Ovary (tissue), 9 donors: Measurements from ENCODE around the gene KLK15. TPM values are rescaled to one million over a fixed set of nuclear protein-coding genes. Genes with fewer than 3 reads are reported as not detected.

Source experiments
- DNase-seq, 5 donors: peaks; one replicate each; pipeline ENCODE4 v3.0.0-alpha.2; 2019 to 2020
- H3K27ac ChIP-seq, 2 donors: fragments of 200-600 bp; one replicate each; pipeline versions ENCODE4 v1.5.1 to v1.8.0; 2019 to 2022
- H3K27me3 ChIP-seq: fragments of 200-600 bp; one replicate; pipeline ENCODE4 v1.8.0; 2022
- H3K36me3 ChIP-seq: fragments of 200-600 bp; sonication (generic); one replicate; pipeline ENCODE4 v1.5.1; 2019
- H3K4me1 ChIP-seq: one replicate; pipeline ENCODE4 v1.8.1; 2013; ENCODE audit warnings: mild to moderate bottlenecking, moderate library complexity; ENCODE audit not compliant: insufficient read depth
- H3K4me3 ChIP-seq: fragments of 200-600 bp; sonication (generic); one replicate; pipeline ENCODE4 v1.5.1; 2017
- H3K9me3 ChIP-seq, 2 donors: fragments of 200-600 bp in 1 of 2; sonication (generic) in 1 of 2; one replicate each; pipeline versions ENCODE4 v1.5.1 to v1.8.1; 2013 to 2019; ENCODE audit warnings: mild to moderate bottlenecking in 1 of 2, moderate library complexity in 1 of 2
- CTCF ChIP-seq, 3 donors: fragments of 450-650 bp in 2 of 3; fragments of 200-600 bp in 1 of 3; IDR thresholded peaks; one replicate each; pipeline versions ENCODE4 v1.5.1 to v1.8.0; 2016 to 2022; ENCODE audit warnings: antibody characterized with exemption in 3 of 3, mild to moderate bottlenecking in 1 of 3
- EP300 ChIP-seq: sonication (generic); formaldehyde crosslinking; IDR thresholded peaks from one replicate; pipeline ENCODE4 v1.6.1; 2017; ENCODE audit warnings: antibody characterized with exemption
- POLR2A ChIP-seq: fragments of 450-650 bp; IDR thresholded peaks from one replicate; pipeline ENCODE4 v1.6.1; 2017; ENCODE audit warnings: antibody characterized with exemption, mild to moderate bottlenecking, moderate library complexity
- WGBS, 3 donors: extraction: QIAGEN DNeasy Blood & Tissue Kit in 1 of 3; methylation state at CpG; one replicate each; pipeline versions ENCODE4 v1.1.5 to v1.1.7; 2013 to 2017; 5-methylcytosine and 5-hydroxymethylcytosine counted together
- intact Hi-C, 4 donors: fragments of 100-400 bp; cut with DNase I; formaldehyde crosslinking; loops; one replicate each; pipeline versions ENCODE4 v1.11.0 to v1.15.1; 2022 to 2023
- polyA plus RNA-seq, 2 donors: library from polyadenylated mRNA; stranded (reverse); fragments of 200-250 nt in 1 of 2; fragments of 350-450 nt in 1 of 2; fragmentation: Illumina TruSeq in 1 of 2; extraction: RNeasy Lipid Tissue Mini Kit (QIAGEN cat#74804) in 1 of 2; gene quantifications; one replicate each; pipeline ENCODE4 v1.2.3, GENCODE V29; 2013 to 2014
- total RNA-seq, 7 donors: library from RNA; depleted of rRNA in 2 of 7; stranded (reverse); fragments of >200 nt in 2 of 7; fragmentation: NEBNext Ultra II Directional in 3 of 7; extraction: Animal tissue kit (Norgen Biotek cat#: 25700) in 3 of 7; gene quantifications; one replicate each; pipeline versions ENCODE4 v1.1.0 to v1.2.4, GENCODE V29; 2016 to 2023
- donor health status: DM: no; HTN: no; CAD: no; lungs with moderate emphysema.
- donor health status: DM: no; HTN: no; CAD: no.
- donor health status: Bipolar disorder and iron deficiency.
- donor health status: DM: yes; HTN: yes; CAD: no.
- donor health status: DM: no; HTN: no; CAD: no.
- donor health status: DM: yes; HTN: yes; CAD: no.

The KLK15 gene
- total and polyA plus RNA-seq, 9 donors: not detected

- H3K27ac ChIP-seq: no peak overlapping the region
- intact Hi-C loops: loop anchor here in 3 of 4 donors (5.0 to 10.0 kb wide), 6 partner anchors 57 to 1228 kb away; partner anchors contain the start of genes CLEC11A (in 1 of the 3), NAPSA (in 1 of the 3) and ZNF615 (in 1 of the 3)
- H3K36me3 ChIP-seq: no peaks in the 10 kb centered on the region
- no peak overlapping the region for H3K4me3 ChIP-seq
- H3K9me3 ChIP-seq: peaks cover 0 to 4% of the 10 kb centered on the region in 2 donors
- no peak for DNase-seq
- H3K4me1 ChIP-seq: no peaks in the 10 kb centered on the region
- TF ChIP-seq POLR2A (no peak), CTCF (IDR thresholded peaks at IDR 0.05) (no peak), EP300 (no peak)
- no peaks in the 10 kb centered on the region for H3K27me3 ChIP-seq
- WGBS, 3 donors: 18 to 30% (median 26%) methylated on average over 25 of the region's 25 CpGs
Measured at GRCh38 chr19:50779504-50780457, 53.6 kb downstream of the KLK15 start.

GRCh38 chr19:50778906-50779430 is 54.4 kb downstream of the KLK15 start:
- no peak for DNase-seq
- TF ChIP-seq POLR2A (no peak), CTCF (IDR thresholded peaks at IDR 0.05) (no peak)
- H3K4me3 ChIP-seq: no peak overlapping the region
- intact Hi-C loops: loop anchor here in 1 of 4 donors (5.0 kb wide), 1 partner anchor 412 kb away; the partner anchor contains the start of gene NAPSA
- WGBS, 3 donors: 34 to 37% (median 34%) methylated on average over 7 of the region's 7 CpGs
- H3K9me3 ChIP-seq: peaks cover 0 to 4% of the 10 kb centered on the region in 2 donors
- H3K4me1 ChIP-seq: no peaks in the 10 kb centered on the region
- no peaks in the 10 kb centered on the region for H3K27me3 ChIP-seq
- H3K36me3 ChIP-seq: no peaks in the 10 kb centered on the region
- H3K27ac ChIP-seq: no peak overlapping the region

GRCh38 chr19:50777830-50778303 is 55.5 kb downstream of the KLK15 start:
- Histone ChIP-seq H3K36me3 (no peaks in the 10 kb centered on the region), H3K4me3 (no peak overlapping the region), H3K9me3 (peaks cover 0 to 4% of the 10 kb centered on the region in 2 donors), H3K27ac (no peak overlapping the region), H3K4me1 (no peaks in the 10 kb centered on the region), H3K27me3 (no peaks in the 10 kb centered on the region)
- 0 to 1% (median 1%) methylated on average over 30 of the region's 30 CpGs for WGBS, 3 donors
- intact Hi-C loops: loop anchor here in 1 of 4 donors (5.0 kb wide), 1 partner anchor 411 kb away; the partner anchor contains the start of gene NAPSA
- no peak for DNase-seq
- TF ChIP-seq EP300 (no peak), POLR2A (no peak), CTCF (IDR thresholded peaks at IDR 0.05) (no peak)

- WGBS, 3 donors: 35 to 52% (median 48%) methylated on average over 4 of the region's 4 CpGs
- Histone ChIP-seq H3K27me3 (no peaks in the 10 kb centered on the region), H3K4me3 (no peak overlapping the region), H3K27ac (no peak overlapping the region), H3K4me1 (no peaks in the 10 kb centered on the region), H3K36me3 (no peaks in the 10 kb centered on the region), H3K9me3 (peaks cover 0 to 8% of the 10 kb centered on the region in 2 donors)
- intact Hi-C loops: loop anchor here in 1 of 4 donors (5.0 kb wide), 1 partner anchor 410 kb away; the partner anchor contains the start of gene NAPSA
- TF ChIP-seq POLR2A (no peak), CTCF (IDR thresholded peaks at IDR 0.05) (no peak), EP300 (no peak)
- no peak for DNase-seq
Measured at GRCh38 chr19:50777261-50777660, 56.1 kb downstream of the KLK15 start.
